Measurements from ENCODE around the gene DCANP1. TPM values are rescaled to one million over a fixed set of nuclear protein-coding genes. Genes with fewer than 3 reads are reported as not detected.

The DCANP1 gene
- total and polyA plus RNA-seq, 4 experiments from 2014 or later = not detected

GRCh38 chr5:135484674-135485086 lies 37.5 kb upstream of the DCANP1 start:
- Histone ChIP-seq H3K27ac (ENCODE audit: low read depth, low read length) (no peak overlapping the region), H3K4me3 (ENCODE audit: low read length in 2 of 2) (no peak overlapping the region), H3K27me3 (ENCODE audit: insufficient read depth, low read length) (peaks cover 14% of the 10 kb centered on the region), H3K36me3 (ENCODE audit: insufficient read depth, low read length) (no peaks in the 10 kb centered on the region), H3K9me3 (ENCODE audit: control insufficient read depth in 1 of 2, low read length in 2 of 2) (no peaks in the 10 kb centered on the region), H3K4me1 (ENCODE audit: insufficient read depth, low read length) (no peaks in the 10 kb centered on the region)
- Mint-ChIP-seq H3K9me3 (no peaks in the 10 kb centered on the region), H3K27me3 (peaks cover 35 to 38% of the 10 kb centered on the region in 2 donors), H3K4me3 (no peak overlapping the region), H3K4me1 (peaks cover 3 to 10% (median 5%) of the 10 kb centered on the region in 4 donors), H3K27ac (no peak overlapping the region), H3K36me3 (no peaks in the 10 kb centered on the region)
- DNase-seq = no peak
- intact Hi-C loops (cut with micrococcal nuclease) = no loop called here
- CTCF ChIA-PET (ENCODE audit: partially characterized antibody) = no interaction called here
- POLR2A ChIA-PET (ENCODE audit: partially characterized antibody) = no interaction called here

GRCh38 chr5:135483254-135483653 lies 36.1 kb upstream of the DCANP1 start:
- H3K27me3 Mint-ChIP-seq = peaks cover 30 to 38% of the 10 kb centered on the region in 2 donors
- ChIA-PET CTCF (ENCODE audit: partially characterized antibody) (no interaction called here), POLR2A (ENCODE audit: partially characterized antibody) (no interaction called here)
- no peak overlapping the region for H3K4me3 Mint-ChIP-seq
- Histone ChIP-seq H3K9me3 (ENCODE audit: control insufficient read depth in 1 of 2, low read length in 2 of 2) (no peaks in the 10 kb centered on the region), H3K36me3 (ENCODE audit: insufficient read depth, low read length) (no peaks in the 10 kb centered on the region), H3K27me3 (ENCODE audit: insufficient read depth, low read length) (peaks cover 9% of the 10 kb centered on the region), H3K4me1 (ENCODE audit: insufficient read depth, low read length) (no peaks in the 10 kb centered on the region), H3K27ac (ENCODE audit: low read depth, low read length) (no peak overlapping the region), H3K4me3 (ENCODE audit: low read length in 2 of 2) (no peak overlapping the region)
- no peaks in the 10 kb centered on the region for H3K9me3 Mint-ChIP-seq
- H3K36me3 Mint-ChIP-seq = no peaks in the 10 kb centered on the region
- H3K27ac Mint-ChIP-seq = no peak overlapping the region
- intact Hi-C loops (cut with micrococcal nuclease) = no loop called here
- peaks cover 0 to 2% (median under 1%) of the 10 kb centered on the region in 4 donors for H3K4me1 Mint-ChIP-seq
- no peak for DNase-seq

- Histone ChIP-seq H3K27ac (ENCODE audit: low read depth, low read length) (no peak overlapping the region), H3K27me3 (ENCODE audit: insufficient read depth, low read length) (peaks cover 9% of the 10 kb centered on the region), H3K9me3 (ENCODE audit: control insufficient read depth in 1 of 2, low read length in 2 of 2) (no peaks in the 10 kb centered on the region), H3K36me3 (ENCODE audit: insufficient read depth, low read length) (no peaks in the 10 kb centered on the region), H3K4me3 (ENCODE audit: low read length in 2 of 2) (no peak overlapping the region), H3K4me1 (ENCODE audit: insufficient read depth, low read length) (no peaks in the 10 kb centered on the region)
- intact Hi-C loops (cut with micrococcal nuclease) = no loop called here
- Mint-ChIP-seq H3K4me3 (no peak overlapping the region), H3K36me3 (no peaks in the 10 kb centered on the region), H3K27ac (no peak overlapping the region), H3K27me3 (peaks cover 28 to 33% of the 10 kb centered on the region in 2 donors), H3K9me3 (no peaks in the 10 kb centered on the region), H3K4me1 (no peaks in the 10 kb centered on the region)
- DNase-seq = no peak
- ChIA-PET CTCF (ENCODE audit: partially characterized antibody) (no interaction called here), POLR2A (ENCODE audit: partially characterized antibody) (no interaction called here)
Observed at GRCh38 chr5:135482381-135482933, 35.3 kb upstream of the DCANP1 start.

GRCh38 chr5:135481909-135482311 lies 34.8 kb upstream of the DCANP1 start:
- Histone ChIP-seq H3K36me3 (ENCODE audit: insufficient read depth, low read length) (no peaks in the 10 kb centered on the region), H3K4me1 (ENCODE audit: insufficient read depth, low read length) (no peaks in the 10 kb centered on the region), H3K27me3 (ENCODE audit: insufficient read depth, low read length) (peaks cover 9% of the 10 kb centered on the region), H3K27ac (ENCODE audit: low read depth, low read length) (no peak overlapping the region), H3K4me3 (ENCODE audit: low read length in 2 of 2) (no peak overlapping the region), H3K9me3 (ENCODE audit: control insufficient read depth in 1 of 2, low read length in 2 of 2) (no peaks in the 10 kb centered on the region)
- DNase-seq = no peak
- Mint-ChIP-seq H3K9me3 (no peaks in the 10 kb centered on the region), H3K4me1 (no peaks in the 10 kb centered on the region), H3K27ac (no peak overlapping the region), H3K27me3 (peaks cover 25 to 31% of the 10 kb centered on the region in 2 donors), H3K4me3 (no peak overlapping the region), H3K36me3 (no peaks in the 10 kb centered on the region)
- CTCF ChIA-PET (ENCODE audit: partially characterized antibody) = no interaction called here
- intact Hi-C loops (cut with micrococcal nuclease) = no loop called here
- POLR2A ChIA-PET (ENCODE audit: partially characterized antibody) = no interaction called here

- H3K4me1 ChIP-seq (ENCODE audit: insufficient read depth, low read length) = no peaks in the 10 kb centered on the region
- H3K27me3 Mint-ChIP-seq = peaks cover 19 to 31% of the 10 kb centered on the region in 2 donors
- peaks cover 9% of the 10 kb centered on the region for H3K27me3 ChIP-seq (ENCODE audit: insufficient read depth, low read length)
- H3K9me3 ChIP-seq (ENCODE audit: control insufficient read depth in 1 of 2, low read length in 2 of 2) = no peaks in the 10 kb centered on the region
- no peak overlapping the region for H3K4me3 ChIP-seq (ENCODE audit: low read length in 2 of 2)
- no peak overlapping the region for H3K27ac Mint-ChIP-seq
- H3K27ac ChIP-seq (ENCODE audit: low read depth, low read length) = no peak overlapping the region
- no peaks in the 10 kb centered on the region for H3K4me1 Mint-ChIP-seq
- intact Hi-C loops (cut with micrococcal nuclease) = no loop called here
- DNase-seq = no peak
- H3K36me3 ChIP-seq (ENCODE audit: insufficient read depth, low read length) = no peaks in the 10 kb centered on the region
- no peaks in the 10 kb centered on the region for H3K9me3 Mint-ChIP-seq
- POLR2A ChIA-PET (ENCODE audit: partially characterized antibody) = no interaction called here
- no peak overlapping the region for H3K4me3 Mint-ChIP-seq
- H3K36me3 Mint-ChIP-seq = no peaks in the 10 kb centered on the region
- CTCF ChIA-PET (ENCODE audit: partially characterized antibody) = no interaction called here
Observed at GRCh38 chr5:135481387-135481786, 34.2 kb upstream of the DCANP1 start.

GRCh38 chr5:135480511-135480910 lies 33.4 kb upstream of the DCANP1 start:
- H3K9me3 ChIP-seq (ENCODE audit: control insufficient read depth in 1 of 2, low read length in 2 of 2) = no peaks in the 10 kb centered on the region
- no peak for DNase-seq
- no peak overlapping the region for H3K27ac ChIP-seq (ENCODE audit: low read depth, low read length)
- no peak overlapping the region for H3K4me3 Mint-ChIP-seq
- no peaks in the 10 kb centered on the region for H3K4me1 ChIP-seq (ENCODE audit: insufficient read depth, low read length)
- no peaks in the 10 kb centered on the region for H3K9me3 Mint-ChIP-seq
- H3K4me3 ChIP-seq (ENCODE audit: low read length in 2 of 2) = no peak overlapping the region
- POLR2A ChIA-PET (ENCODE audit: partially characterized antibody) = no interaction called here
- H3K27me3 ChIP-seq (ENCODE audit: insufficient read depth, low read length) = peaks cover 2% of the 10 kb centered on the region
- no peaks in the 10 kb centered on the region for H3K36me3 Mint-ChIP-seq
- no peaks in the 10 kb centered on the region for H3K36me3 ChIP-seq (ENCODE audit: insufficient read depth, low read length)
- peaks cover 15 to 29% of the 10 kb centered on the region in 2 donors for H3K27me3 Mint-ChIP-seq
- H3K27ac Mint-ChIP-seq = no peak overlapping the region
- H3K4me1 Mint-ChIP-seq = no peaks in the 10 kb centered on the region
- intact Hi-C loops (cut with micrococcal nuclease) = no loop called here
- CTCF ChIA-PET (ENCODE audit: partially characterized antibody) = interaction anchor here (1.2 to 2.5 kb wide), 3 partner anchors 15 to 86 kb away, joined by 5 to 13 read pairs (median 6); no protein-coding TSS in a partner anchor

GRCh38 chr5:135478938-135479337 lies 31.8 kb upstream of the DCANP1 start:
- Mint-ChIP-seq H3K4me3 (no peak overlapping the region), H3K27me3 (peaks cover 9 to 26% of the 10 kb centered on the region in 2 donors), H3K9me3 (no peaks in the 10 kb centered on the region), H3K4me1 (no peaks in the 10 kb centered on the region), H3K36me3 (no peaks in the 10 kb centered on the region), H3K27ac (no peak overlapping the region)
- intact Hi-C loops (cut with micrococcal nuclease) = no loop called here
- no peaks in the 10 kb centered on the region for H3K9me3 ChIP-seq (ENCODE audit: control insufficient read depth in 1 of 2, low read length in 2 of 2)
- no peak overlapping the region for H3K27ac ChIP-seq (ENCODE audit: low read depth, low read length)
- H3K4me3 ChIP-seq (ENCODE audit: low read length in 2 of 2) = no peak overlapping the region
- no peak for DNase-seq
- CTCF ChIA-PET (ENCODE audit: partially characterized antibody) = interaction anchor here (2.2 to 2.5 kb wide), 2 partner anchors 21 to 88 kb away, joined by 6 to 13 read pairs; no protein-coding TSS in a partner anchor
- H3K4me1 ChIP-seq (ENCODE audit: insufficient read depth, low read length) = no peaks in the 10 kb centered on the region
- H3K27me3 ChIP-seq (ENCODE audit: insufficient read depth, low read length) = no peaks in the 10 kb centered on the region
- POLR2A ChIA-PET (ENCODE audit: partially characterized antibody) = no interaction called here
- no peaks in the 10 kb centered on the region for H3K36me3 ChIP-seq (ENCODE audit: insufficient read depth, low read length)
